Esophagus muscularis mucosa (tissue), 4 donors: ENCODE data around the gene VPS39. TPM values are rescaled to one million over a fixed set of nuclear protein-coding genes. Genes with fewer than 3 reads are reported as not detected.

ENCODE experiments used
- DNase-seq: peaks from one replicate; pipeline ENCODE4 v3.0.0-alpha.2; 2017; ENCODE audit errors: extremely low spot score
- H3K27ac ChIP-seq, 4 donors: fragments of 200-600 bp; sonication (generic); replicated peaks in 1 of 4; 1 replicate in 3 of 4; 2 replicates in 1 of 4; pipeline ENCODE4 v1.5.1; 2016 to 2019; ENCODE audit warnings: mild to moderate bottlenecking in 1 of 4
- H3K27me3 ChIP-seq, 4 donors: fragments of 200-600 bp; sonication (generic); one replicate each; pipeline versions ENCODE4 v1.5.1 to v1.6.0; 2016 to 2019
- H3K36me3 ChIP-seq, 4 donors: fragments of 200-600 bp; sonication (generic); one replicate each; pipeline ENCODE4 v1.5.1; 2016 to 2019
- H3K4me1 ChIP-seq, 4 donors: fragments of 200-600 bp; sonication (generic); one replicate each; pipeline ENCODE4 v1.5.1; 2016 to 2019
- H3K4me3 ChIP-seq, 4 donors: fragments of 200-600 bp; sonication (generic); 1 replicate in 2 of 4; 2 replicates in 2 of 4; pipeline ENCODE4 v1.5.1; 2016 to 2019; ENCODE audit warnings: mild to moderate bottlenecking in 4 of 4, moderate library complexity in 1 of 4
- H3K9me3 ChIP-seq, 4 donors: fragments of 200-600 bp; sonication (generic); 1 replicate in 3 of 4; 2 replicates in 1 of 4; pipeline ENCODE4 v1.5.1; 2016 to 2019
- CTCF ChIP-seq, 3 experiments: fragments of 200-600 bp in 2 of 3; fragments of 450-650 bp in 1 of 3; sonication (generic) in 2 of 3; IDR thresholded peaks; one replicate each; pipeline ENCODE4 v1.5.1; 2017 to 2019; ENCODE audit warnings: antibody characterized with exemption in 3 of 3, mild to moderate bottlenecking in 2 of 3, moderate library complexity in 1 of 3
- EP300 ChIP-seq: sonication (generic); formaldehyde crosslinking; IDR thresholded peaks from one replicate; pipeline ENCODE4 v1.6.1; 2017; ENCODE audit warnings: antibody characterized with exemption
- POLR2A ChIP-seq: fragments of 450-650 bp; IDR thresholded peaks from one replicate; pipeline ENCODE4 v1.6.1; 2017; ENCODE audit warnings: antibody characterized with exemption, moderate library complexity, mild to moderate bottlenecking, low read depth
- POLR2AphosphoS5 ChIP-seq, 2 donors: sonication (generic); formaldehyde crosslinking; IDR thresholded peaks; one replicate each; pipeline ENCODE4 v1.6.1; 2017; ENCODE audit warnings: antibody characterized with exemption in 2 of 2
- WGBS: methylation state at CpG from one replicate; pipeline ENCODE4 v1.1.5; 2018; 5-methylcytosine and 5-hydroxymethylcytosine counted together
- intact Hi-C: fragments of 100-400 bp; cut with DNase I; formaldehyde crosslinking; loops from one replicate; pipeline ENCODE4 v1.15.1; 2023
- total RNA-seq, 4 donors: library from RNA; depleted of rRNA; stranded (reverse); fragments of >200 nt; gene quantifications; one replicate each; pipeline versions ENCODE4 v1.1.0 to v1.2.1, GENCODE V29; 2016

The VPS39 gene
- total RNA-seq, 4 donors from 2014 or later = 50.8 to 83.5 (median 56.2) TPM

GRCh38 chr15:42152921-42153698, 55.0 kb downstream of the VPS39 start:
- H3K4me3 ChIP-seq = no peak overlapping the region
- DNase-seq = no peak
- no peaks in the 10 kb centered on the region for H3K9me3 ChIP-seq
- H3K27ac ChIP-seq = no peak overlapping the region
- WGBS = 90% methylated on average over 11 of the region's 11 CpGs
- H3K4me1 ChIP-seq = peaks cover 3 to 11% (median 7%) of the 10 kb centered on the region in 4 donors
- peaks cover 0 to 9% (median 0%) of the 10 kb centered on the region in 4 donors for H3K27me3 ChIP-seq
- intact Hi-C loops = no loop called here
- TF ChIP-seq CTCF (IDR thresholded peaks at IDR 0.05) (no peak), POLR2AphosphoS5 (IDR thresholded peaks at IDR 0.05) (no peak), POLR2A (no peak), EP300 (no peak)
- H3K36me3 ChIP-seq = no peaks in the 10 kb centered on the region

GRCh38 chr15:42152196-42152920, 55.7 kb downstream of the VPS39 start:
- TF ChIP-seq EP300 (no peak), POLR2A (no peak), POLR2AphosphoS5 (IDR thresholded peaks at IDR 0.05) (no peak), CTCF (IDR thresholded peaks at IDR 0.05) (no peak)
- Histone ChIP-seq H3K27ac (no peak overlapping the region), H3K4me1 (peaks cover 0 to 7% (median 3%) of the 10 kb centered on the region in 4 donors), H3K9me3 (no peaks in the 10 kb centered on the region), H3K27me3 (peaks cover 0 to 9% (median 0%) of the 10 kb centered on the region in 4 donors), H3K4me3 (no peak overlapping the region), H3K36me3 (no peaks in the 10 kb centered on the region)
- intact Hi-C loops = no loop called here
- no peak for DNase-seq
- 94% methylated on average over 14 of the region's 14 CpGs for WGBS

- WGBS = 85% methylated on average over 4 of the region's 4 CpGs
- TF ChIP-seq POLR2AphosphoS5 (IDR thresholded peaks at IDR 0.05) (no peak), POLR2A (no peak), CTCF (IDR thresholded peaks at IDR 0.05) (no peak), EP300 (no peak)
- Histone ChIP-seq H3K4me1 (peaks cover 0 to 7% (median 2%) of the 10 kb centered on the region in 4 donors), H3K27ac (no peak overlapping the region), H3K36me3 (no peaks in the 10 kb centered on the region), H3K27me3 (peaks cover 0 to 15% (median 0%) of the 10 kb centered on the region in 4 donors), H3K4me3 (no peak overlapping the region), H3K9me3 (no peaks in the 10 kb centered on the region)
- DNase-seq = no peak
- intact Hi-C loops = no loop called here
Measured at GRCh38 chr15:42151736-42152135, 56.4 kb downstream of the VPS39 start.

- no peak for TF ChIP-seq EP300
- no peak for TF ChIP-seq POLR2A
- no peak for TF ChIP-seq CTCF (IDR thresholded peaks at IDR 0.05)
- TF ChIP-seq POLR2AphosphoS5 (IDR thresholded peaks at IDR 0.05) = no peak
- Histone ChIP-seq H3K4me1 (peaks cover 0 to 4% (median 0%) of the 10 kb centered on the region in 4 donors), H3K27ac (no peak overlapping the region), H3K36me3 (no peaks in the 10 kb centered on the region), H3K9me3 (no peaks in the 10 kb centered on the region), H3K4me3 (no peak overlapping the region), H3K27me3 (peaks cover 0 to 18% (median 0%) of the 10 kb centered on the region in 4 donors)
- intact Hi-C loops = no loop called here
- 86% methylated on average over 9 of the region's 10 CpGs for WGBS
- no peak for DNase-seq
Measured at GRCh38 chr15:42151141-42151561, 57.0 kb downstream of the VPS39 start.
